Measurements from ENCODE around the gene RABGAP1.

The RABGAP1 gene

GRCh38 chr9:123008909-123009308 is 68.1 kb downstream of the RABGAP1 start:
- DNase-seq (ENCODE audit: low read depth in 2 of 2), result no peak

GRCh38 chr9:123011380-123011779 is 70.6 kb downstream of the RABGAP1 start:
- no peak for DNase-seq (ENCODE audit: low read depth in 2 of 2)

GRCh38 chr9:123011878-123012528 is 71.2 kb downstream of the RABGAP1 start:
- no peak for DNase-seq (ENCODE audit: low read depth in 2 of 2)

- DNase-seq (ENCODE audit: low read depth in 2 of 2), result no peak
These were observed 75.8 kb downstream of the RABGAP1 start for GRCh38 chr9:123016631-123017030.

GRCh38 chr9:123020796-123021195 is 80.0 kb downstream of the RABGAP1 start:
- DNase-seq (ENCODE audit: low read depth in 2 of 2), result no peak

- no peak for DNase-seq (ENCODE audit: low read depth in 2 of 2)
These were observed 85.6 kb downstream of the RABGAP1 start for GRCh38 chr9:123026425-123026824.

- DNase-seq (ENCODE audit: low read depth in 2 of 2), result no peak
These were observed 86.7 kb downstream of the RABGAP1 start for GRCh38 chr9:123027517-123027916.

GRCh38 chr9:123028136-123028535 is 87.3 kb downstream of the RABGAP1 start:
- no peak for DNase-seq (ENCODE audit: low read depth in 2 of 2)

- no peak for DNase-seq (ENCODE audit: low read depth in 2 of 2)
These were observed 88.2 kb downstream of the RABGAP1 start for GRCh38 chr9:123028973-123029372.

- no peak for DNase-seq (ENCODE audit: low read depth in 2 of 2)
These were observed 91.1 kb downstream of the RABGAP1 start for GRCh38 chr9:123031963-123032362.

GRCh38 chr9:123033352-123033751 is 92.5 kb downstream of the RABGAP1 start, which contains the start of gene GPR21:
TSS of gene GPR21 (plus strand) at chr9:123033667. CDS start at chr9:123034567, 900 bp downstream.
- no peak for DNase-seq (ENCODE audit: low read depth in 2 of 2)

GRCh38 chr9:123033864-123034601 is 93.2 kb downstream of the RABGAP1 start:
- no peak for DNase-seq (ENCODE audit: low read depth in 2 of 2)

GRCh38 chr9:123034881-123035510 is 94.2 kb downstream of the RABGAP1 start:
- DNase-seq (ENCODE audit: low read depth in 2 of 2), result no peak

- DNase-seq (ENCODE audit: low read depth in 2 of 2), result no peak
These were observed 95.0 kb downstream of the RABGAP1 start for GRCh38 chr9:123035791-123036190.

- DNase-seq (ENCODE audit: low read depth in 2 of 2), result no peak
These were observed 96.2 kb downstream of the RABGAP1 start for GRCh38 chr9:123036893-123037545.

- no peak for DNase-seq (ENCODE audit: low read depth in 2 of 2)
These were observed 98.9 kb downstream of the RABGAP1 start for GRCh38 chr9:123039617-123040219.

GRCh38 chr9:123040801-123041200 is 100.0 kb downstream of the RABGAP1 start:
- DNase-seq (ENCODE audit: low read depth in 2 of 2), result no peak

- DNase-seq (ENCODE audit: low read depth in 2 of 2), result no peak
These were observed 100.7 kb downstream of the RABGAP1 start for GRCh38 chr9:123041489-123041888.

- no peak for DNase-seq (ENCODE audit: low read depth in 2 of 2)
These were observed 102.5 kb downstream of the RABGAP1 start for GRCh38 chr9:123043081-123043939.

- DNase-seq (ENCODE audit: low read depth in 2 of 2), result no peak
These were observed 103.8 kb downstream of the RABGAP1 start for GRCh38 chr9:123044586-123044985.

All from stimulated activated CD8-positive, alpha-beta memory T cell treated with anti-CD3 and anti-CD28 coated beads, Interleukin-15, amount 100 ng/mL, for 48 hours (primary cell).